GM12878 (cell line): ENCODE measurements around the gene TNP1.

ENCODE experiments used
- CTCF ChIP-seq, 3 experiments: IDR thresholded peaks in 2 of 3; conservative IDR thresholded peaks in 1 of 3; 2 replicates each; pipeline ENCODE4 v1.5.1; 2011; ENCODE audit warnings: low read depth in 3 of 3, low read length in 3 of 3, mild to moderate bottlenecking in 3 of 3, control low read depth in 2 of 3, moderate library complexity in 2 of 3, inconsistent platforms in 1 of 3, mixed read lengths in 1 of 3; ENCODE audit not compliant: control insufficient read depth in 2 of 3, insufficient read depth in 1 of 3; ENCODE audit errors: extremely low read depth in 1 of 3
- ESRRA ChIP-seq: IDR thresholded peaks from 2 replicates; pipeline ENCODE4 v1.6.1; 2012; ENCODE audit warnings: mild to moderate bottlenecking, low read length, improper control_type of control experiment
- PAX8 ChIP-seq: fragments of 450-650 bp; IDR thresholded peaks from 2 replicates; pipeline ENCODE4 v1.6.1; 2017; ENCODE audit warnings: mild to moderate bottlenecking, moderate library complexity
- POLR2AphosphoS5 ChIP-seq: IDR thresholded peaks from 2 replicates; pipeline ENCODE4 v1.6.1; 2011; ENCODE audit warnings: mild to moderate bottlenecking, low read length, inconsistent platforms
- RAD21 ChIP-seq: IDR thresholded peaks from 2 replicates; pipeline ENCODE4 v1.6.1; 2011; ENCODE audit warnings: mild to moderate bottlenecking, low read depth, low read length, moderate library complexity; ENCODE audit not compliant: insufficient read depth
- TF ChIP-seq, protein P1 (sequence below): fragments of 450-650 bp; conservative IDR thresholded peaks from 2 replicates; pipeline ENCODE4 v1.6.1; 2017; ENCODE audit warnings: mild to moderate bottlenecking, moderate library complexity

DNA sequence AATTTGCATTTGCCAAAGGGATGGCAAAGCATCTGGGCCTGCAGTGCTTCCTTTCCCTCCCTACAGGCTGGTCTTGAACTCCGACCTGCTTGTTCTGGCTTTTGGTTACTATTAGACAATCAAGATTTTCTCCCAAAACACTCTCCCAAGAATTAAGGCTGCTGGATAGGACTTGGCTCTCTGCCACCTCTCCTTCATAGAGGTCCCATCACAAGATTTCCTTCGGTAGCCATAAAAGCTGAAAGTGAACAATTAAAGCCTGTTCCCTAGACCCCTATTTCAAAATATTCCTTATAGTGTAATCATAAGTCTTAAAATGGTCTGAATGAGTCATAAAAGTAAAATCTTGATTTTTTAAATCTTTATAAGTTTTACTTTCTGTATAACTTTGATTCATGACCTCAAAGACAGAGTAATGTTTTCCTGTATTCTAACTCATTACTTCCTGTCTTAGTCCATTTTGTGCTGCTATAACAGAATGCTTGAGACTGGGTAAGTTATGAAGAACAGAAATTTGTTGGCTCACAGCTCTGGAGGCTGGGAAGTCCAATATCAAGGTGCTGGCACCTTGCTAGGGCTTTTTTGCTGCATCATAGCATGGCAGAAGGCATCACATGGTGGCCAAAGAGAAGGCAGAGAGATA is 37.8 kb upstream of the TNP1 start:
- TF ChIP-seq RAD21 (no peak), PAX8 (no peak), POLR2AphosphoS5 (no peak), ESRRA (no peak), CTCF (IDR thresholded peaks at IDR 0.05 in 2 of 3, conservative IDR thresholded peaks at IDR 0.05 in 1 of 3; ENCODE audit: control insufficient read depth in 2 of 3, extremely low read depth in 1 of 3, insufficient read depth in 1 of 3, low read depth in 3 of 3, low read length in 3 of 3) (no peak)
- TF ChIP-seq, protein P1, sequence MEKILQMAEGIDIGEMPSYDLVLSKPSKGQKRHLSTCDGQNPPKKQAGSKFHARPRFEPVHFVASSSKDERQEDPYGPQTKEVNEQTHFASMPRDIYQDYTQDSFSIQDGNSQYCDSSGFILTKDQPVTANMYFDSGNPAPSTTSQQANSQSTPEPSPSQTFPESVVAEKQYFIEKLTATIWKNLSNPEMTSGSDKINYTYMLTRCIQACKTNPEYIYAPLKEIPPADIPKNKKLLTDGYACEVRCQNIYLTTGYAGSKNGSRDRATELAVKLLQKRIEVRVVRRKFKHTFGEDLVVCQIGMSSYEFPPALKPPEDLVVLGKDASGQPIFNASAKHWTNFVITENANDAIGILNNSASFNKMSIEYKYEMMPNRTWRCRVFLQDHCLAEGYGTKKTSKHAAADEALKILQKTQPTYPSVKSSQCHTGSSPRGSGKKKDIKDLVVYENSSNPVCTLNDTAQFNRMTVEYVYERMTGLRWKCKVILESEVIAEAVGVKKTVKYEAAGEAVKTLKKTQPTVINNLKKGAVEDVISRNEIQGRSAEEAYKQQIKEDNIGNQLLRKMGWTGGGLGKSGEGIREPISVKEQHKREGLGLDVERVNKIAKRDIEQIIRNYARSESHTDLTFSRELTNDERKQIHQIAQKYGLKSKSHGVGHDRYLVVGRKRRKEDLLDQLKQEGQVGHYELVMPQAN = no peak
